H1 (cell line): ENCODE measurements around the gene TNFRSF1A. TPM values are rescaled to one million over a fixed set of nuclear protein-coding genes. Genes with fewer than 3 reads are reported as not detected.

Experiments
- CTCF ChIA-PET: fragments of 300-600 bp; sonication (Branson Sonifier 250); formaldehyde crosslinking; loops from one replicate; lab custom pipeline; 2021; ENCODE audit not compliant: partially characterized antibody; lab: Charles Lee
- POLR2A ChIA-PET: fragments of 300-600 bp; sonication (Branson Sonifier 250); formaldehyde crosslinking; loops from one replicate; lab custom pipeline; 2021; ENCODE audit warnings: inconsistent platforms; ENCODE audit not compliant: partially characterized antibody; lab: Charles Lee
- DNase-seq, 2 experiments: peaks; one replicate each; pipeline versions ENCODE4 v3.0.0 to v3.0.0-alpha.2; 2010 to 2022; ENCODE audit warnings: low spot score in 2 of 2, low read depth in 1 of 2, mixed read lengths in 1 of 2
- FAIRE-seq: peaks from 2 replicates; lab custom pipeline; 2011; peaks lifted over from hg19 to GRCh38; lab: Jason Lieb, UNC
- H2AFZ ChIP-seq: 2 replicates; pipeline ENCODE4 v1.8.1; 2012; ENCODE audit warnings: low read length, inconsistent platforms
- H2AK5ac ChIP-seq: 2 replicates; pipeline ENCODE4 v1.6.1; 2013; ENCODE audit warnings: low read depth, low read length
- H2BK120ac ChIP-seq: replicated peaks from 2 replicates; pipeline ENCODE3; 2013; ENCODE audit warnings: low read depth, low read length, inconsistent platforms
- H2BK12ac ChIP-seq: 2 replicates; pipeline ENCODE4 v1.6.1; 2013; ENCODE audit warnings: low read depth, low read length
- H2BK15ac ChIP-seq: 2 replicates; pipeline ENCODE4 v1.6.1; 2013; ENCODE audit warnings: low read length
- H2BK20ac ChIP-seq: 2 replicates; pipeline ENCODE4 v1.6.1; 2013; ENCODE audit warnings: low read length
- H2BK5ac ChIP-seq: 2 replicates; pipeline ENCODE4 v1.6.1; 2013; ENCODE audit warnings: low read depth, low read length
- H3K14ac ChIP-seq: 2 replicates; pipeline ENCODE4 v1.6.1; 2013; ENCODE audit warnings: inconsistent platforms; ENCODE audit not compliant: insufficient read length
- H3K18ac ChIP-seq: 2 replicates; pipeline ENCODE4 v1.6.1; 2013; ENCODE audit warnings: low read length; ENCODE audit errors: extremely low read depth
- H3K23ac ChIP-seq: 2 replicates; pipeline ENCODE4 v1.6.1; 2013; ENCODE audit warnings: inconsistent platforms; ENCODE audit not compliant: insufficient read length
- H3K23me2 ChIP-seq: 2 replicates; pipeline ENCODE4 v1.6.1; 2013; ENCODE audit warnings: low read depth, low read length
- H3K27ac ChIP-seq: 2 replicates; pipeline ENCODE4 v1.6.1; 2011; ENCODE audit warnings: low read depth, low read length, inconsistent platforms
- H3K27me3 ChIP-seq, 4 experiments: replicated peaks in 1 of 4; 1 replicate in 1 of 4; 2 replicates in 3 of 4; pipeline versions ENCODE4 v1.6.1 to v1.8.1; 2011 to 2013; ENCODE audit warnings: low read length in 3 of 4, mild to moderate bottlenecking in 3 of 4, inconsistent platforms in 2 of 4, mixed read lengths in 2 of 4, moderate library complexity in 1 of 4; ENCODE audit not compliant: control insufficient read depth in 3 of 4, insufficient read depth in 3 of 4; ENCODE audit errors: extremely low read depth in 1 of 4
- H3K36me3 ChIP-seq, 4 experiments: 2 replicates each; pipeline versions ENCODE4 v1.6.1 to v1.8.1; 2011 to 2013; ENCODE audit warnings: mild to moderate bottlenecking in 4 of 4, low read length in 3 of 4, moderate library complexity in 2 of 4, control low read depth in 1 of 4, inconsistent platforms in 1 of 4; ENCODE audit not compliant: insufficient read depth in 4 of 4, control insufficient read depth in 2 of 4
- H3K4ac ChIP-seq: replicated peaks from 2 replicates; pipeline ENCODE3; 2013; ENCODE audit warnings: low read length, low read depth, mixed read lengths, inconsistent platforms; ENCODE audit not compliant: insufficient read length
- H3K4me1 ChIP-seq, 4 experiments: replicated peaks in 1 of 4; 1 replicate in 1 of 4; 2 replicates in 3 of 4; pipeline versions ENCODE4 v1.6.1 to v1.8.1; 2011 to 2013; ENCODE audit warnings: low read length in 3 of 4, inconsistent platforms in 2 of 4, mixed read lengths in 1 of 4; ENCODE audit not compliant: insufficient read depth in 4 of 4, control insufficient read depth in 3 of 4
- H3K4me2 ChIP-seq, 2 experiments: 2 replicates each; pipeline versions ENCODE4 v1.6.1 to v1.8.1; 2011 to 2013; ENCODE audit warnings: low read depth in 2 of 2, low read length in 2 of 2, control low read depth in 1 of 2, inconsistent platforms in 1 of 2, mild to moderate bottlenecking in 1 of 2; ENCODE audit not compliant: insufficient read depth in 1 of 2
- H3K4me3 ChIP-seq, 4 experiments: fragments of 200-600, 300-600 bp in 1 of 4; sonication (generic), shearing (Covaris generic), sonication (Bioruptor Twin) in 1 of 4; 2 replicates each; pipeline versions ENCODE4 v1.5.1 to v1.8.1; 2011 to 2016; ENCODE audit warnings: low read length in 4 of 4, low read depth in 3 of 4, control low read depth in 2 of 4, inconsistent platforms in 2 of 4, mild to moderate bottlenecking in 2 of 4, mixed read lengths in 1 of 4, moderate library complexity in 1 of 4; ENCODE audit not compliant: insufficient read depth in 2 of 4; ENCODE audit errors: extremely low read depth in 1 of 4
- H3K56ac ChIP-seq: replicated peaks from 2 replicates; pipeline ENCODE3; 2013; ENCODE audit warnings: low read depth, mild to moderate bottlenecking, mixed read lengths, low read length, inconsistent platforms; ENCODE audit not compliant: insufficient read length
- H3K79me1 ChIP-seq: 2 replicates; pipeline ENCODE4 v1.6.1; 2013; ENCODE audit warnings: low read depth, low read length, control low read depth
- H3K79me2 ChIP-seq, 2 experiments: 2 replicates each; pipeline versions ENCODE4 v1.6.1 to v1.8.1; 2012 to 2013; ENCODE audit warnings: low read length in 2 of 2, mild to moderate bottlenecking in 2 of 2, inconsistent platforms in 1 of 2; ENCODE audit not compliant: insufficient read depth in 2 of 2, control insufficient read depth in 1 of 2
- H3K9ac ChIP-seq, 4 experiments: replicated peaks in 1 of 4; 1 replicate in 1 of 4; 2 replicates in 3 of 4; pipeline versions ENCODE4 v1.6.1 to v1.8.1; 2011 to 2013; ENCODE audit warnings: low read depth in 3 of 4, low read length in 3 of 4, control low read depth in 2 of 4, mild to moderate bottlenecking in 2 of 4, moderate library complexity in 2 of 4, inconsistent platforms in 1 of 4; ENCODE audit errors: extremely low read depth in 1 of 4
- H3K9me3 ChIP-seq, 2 experiments: 2 replicates each; pipeline versions ENCODE4 v1.6.1 to v1.8.1; 2012 to 2013; ENCODE audit warnings: mild to moderate bottlenecking in 2 of 2, moderate library complexity in 2 of 2, control low read depth in 1 of 2, inconsistent platforms in 1 of 2, low read depth in 1 of 2, low read length in 1 of 2, mixed read lengths in 1 of 2; ENCODE audit not compliant: insufficient read depth in 2 of 2
- H4K20me1 ChIP-seq, 2 experiments: replicated peaks in 1 of 2; 2 replicates each; pipeline versions ENCODE3 to v1.8.1; 2011 to 2013; ENCODE audit warnings: inconsistent platforms in 2 of 2, low read length in 2 of 2, mild to moderate bottlenecking in 1 of 2; ENCODE audit not compliant: insufficient read depth in 2 of 2, control insufficient read depth in 1 of 2
- H4K5ac ChIP-seq: 2 replicates; pipeline ENCODE4 v1.6.1; 2013; ENCODE audit warnings: low read length, low read depth, mixed read lengths, inconsistent platforms; ENCODE audit not compliant: insufficient read length
- H4K8ac ChIP-seq: 2 replicates; pipeline ENCODE4 v1.8.0; 2013; ENCODE audit warnings: mild to moderate bottlenecking, moderate library complexity, low read length, inconsistent platforms; ENCODE audit not compliant: insufficient read depth; ENCODE audit errors: extremely low read depth
- H4K91ac ChIP-seq: replicated peaks from 2 replicates; pipeline ENCODE3; 2013; ENCODE audit warnings: low read length, mixed read lengths, inconsistent platforms; ENCODE audit not compliant: insufficient read length
- BACH1 ChIP-seq: IDR thresholded peaks from 2 replicates; pipeline ENCODE4 v1.6.1; 2012; ENCODE audit warnings: low read length, improper control_type of control experiment
- JUN ChIP-seq: IDR thresholded peaks from 2 replicates; pipeline ENCODE4 v1.6.1; 2011; ENCODE audit warnings: low read depth, mild to moderate bottlenecking, improper control_type of control experiment, low read length
- NRF1 ChIP-seq: IDR thresholded peaks from 2 replicates; pipeline ENCODE4 v1.6.1; 2011; ENCODE audit warnings: mild to moderate bottlenecking, low read depth, low read length, improper control_type of control experiment
- POLR2AphosphoS5 ChIP-seq: IDR thresholded peaks from 2 replicates; pipeline ENCODE4 v1.6.1; 2011; ENCODE audit warnings: low read depth, low read length
- RBBP5 ChIP-seq: IDR thresholded peaks from 2 replicates; pipeline ENCODE4 v1.7.1; 2012; ENCODE audit warnings: low read depth, mild to moderate bottlenecking, inconsistent platforms, low read length, moderate library complexity, borderline replicate concordance
- SAP30 ChIP-seq: fragments of 300-600 bp; sonication (generic); IDR thresholded peaks from 2 replicates; pipeline ENCODE4 v1.7.1; 2012; ENCODE audit warnings: low read length, moderate library complexity, mild to moderate bottlenecking, inconsistent platforms; ENCODE audit not compliant: insufficient read depth, insufficient replicate concordance
- SIX5 ChIP-seq: IDR thresholded peaks from 2 replicates; pipeline ENCODE4 v1.6.1; 2011; ENCODE audit warnings: mild to moderate bottlenecking, low read depth, low read length
- SP4 ChIP-seq: IDR thresholded peaks from 2 replicates; pipeline ENCODE4 v1.6.1; 2012; ENCODE audit warnings: low read length, inconsistent platforms
- SUZ12 ChIP-seq: fragments of 200-600 bp; sonication (generic); IDR thresholded peaks from 2 replicates; pipeline ENCODE4 v1.6.1; 2012; ENCODE audit warnings: mild to moderate bottlenecking, inconsistent platforms, low read length, moderate library complexity, mixed read lengths
- TAF1 ChIP-seq: IDR thresholded peaks from 2 replicates; pipeline ENCODE4 v1.6.1; 2011; ENCODE audit warnings: mild to moderate bottlenecking, low read depth, low read length
- TAF7 ChIP-seq: optimal IDR thresholded peaks from 2 replicates; pipeline ENCODE3; 2011; ENCODE audit warnings: low read depth, mild to moderate bottlenecking, inconsistent platforms, low read length, moderate library complexity, borderline replicate concordance
- WGBS, 2 experiments: shearing (Covaris generic) in 1 of 2; methylation state at CpG; one replicate each; pipeline versions ENCODE4 v1.1.6 to v1.1.7; 2013 to 2015; ENCODE audit warnings: low lambda C conversion rate in 2 of 2, mixed read lengths in 2 of 2, inconsistent platforms in 1 of 2, low coverage in 1 of 2, missing lambda C conversion rate in 1 of 2; ENCODE audit not compliant: insufficient replicate concordance in 2 of 2, insufficient coverage in 1 of 2, insufficient read length in 1 of 2; ENCODE audit errors: extremely low coverage in 1 of 2, missing lambda C conversion rate in 1 of 2; 5-methylcytosine and 5-hydroxymethylcytosine counted together
- polyA plus RNA-seq, 7 experiments: library from polyadenylated mRNA; depleted of rRNA in 3 of 7; stranded (reverse) in 5 of 7; unstranded in 2 of 7; fragments of >200 nt in 5 of 7; fragments of 200-250 nt in 2 of 7; gene quantifications; 1 replicate in 5 of 7; 2 replicates in 1 of 7; 4 replicates in 1 of 7; pipeline versions ENCODE4 v1.2.1 to v1.2.3, GENCODE V29; 2011 to 2013; ENCODE audit warnings: missing spikeins in 2 of 7, mixed read lengths in 2 of 7
- total RNA-seq: library from RNA; stranded (reverse); fragmentation: NEBNext Ultra II Directional; extraction: Animal tissue kit (Norgen Biotek cat#: 25700); gene quantifications from 2 replicates; pipeline ENCODE4 v1.2.1, GENCODE V29; 2021

Gene TNFRSF1A
- total and polyA plus RNA-seq, 2 of the 8 experiments (the other 6 are each of a cell fraction or from before 2014, with no cell fraction given), result 28.7 to 42.1 TPM

DNA sequence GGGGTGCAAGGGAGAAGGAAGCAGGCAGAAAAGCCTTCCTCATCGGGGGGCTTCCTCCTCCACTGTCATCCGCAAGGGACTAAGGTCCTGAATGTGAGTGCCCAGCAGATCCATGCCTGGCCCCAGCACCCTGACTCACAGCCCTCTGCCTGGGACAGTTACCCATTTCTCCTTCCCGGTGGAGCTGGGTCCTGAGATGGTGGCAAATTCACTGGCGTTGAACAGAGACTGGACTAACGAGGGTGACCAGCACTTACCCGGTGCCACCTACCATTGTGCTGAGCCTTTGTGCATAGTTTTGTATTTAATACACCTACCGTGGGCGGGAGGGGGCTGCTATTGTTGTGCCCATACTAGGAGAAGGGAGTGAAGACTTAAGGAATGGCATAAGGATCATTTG is 62.2 kb downstream of the TNFRSF1A start:
- Histone ChIP-seq H4K5ac (no peak overlapping the region), H3K9ac (no peak overlapping the region), H3K79me2 (no peaks in the 10 kb centered on the region), H3K18ac (0 out of 2 replicates have a peak overlapping the region, but pooled peaks have one; percentile 6), H3K27me3 (peaks cover 0 to 2% (median 0%) of the 10 kb centered on the region in 4 experiments; a peak in 2 of 7 replicates), H3K4ac (no peak overlapping the region), H2BK15ac (peak overlapping the region; percentile 67), H3K36me3 (no peaks in the 10 kb centered on the region), H2BK12ac (peak overlapping the region; percentile 5; the same call in 1 of the 2 replicates), H4K20me1 (no peaks in the 10 kb centered on the region), H3K9me3 (no peaks in the 10 kb centered on the region), H3K14ac (no peak overlapping the region), H3K23ac (no peak overlapping the region), H3K4me2 (no peak overlapping the region; a peak in 1 of 4 replicates), H2AFZ (no peak overlapping the region), H4K91ac (peak overlapping the region; percentile 2), H3K4me3 (no peak overlapping the region), H2BK5ac (peak overlapping the region; percentile 1; the same call in 1 of the 2 replicates), H3K56ac (no peak overlapping the region), H4K8ac (no peak overlapping the region), H3K4me1 (peaks cover 9 to 24% (median 13%) of the 10 kb centered on the region in 4 experiments), H3K27ac (no peak overlapping the region), H3K79me1 (no peaks in the 10 kb centered on the region), H2BK20ac (peak overlapping the region; percentile 40), H2BK120ac (no peak overlapping the region), H2AK5ac (0 out of 2 replicates have a peak overlapping the region, but pooled peaks have one; percentile 17), H3K23me2 (peaks cover 2% of the 10 kb centered on the region)
- POLR2A ChIA-PET, result interaction anchor here (0.6 to 3.5 kb wide), 9 partner anchors 12 to 221 kb away, joined by 3 to 33 read pairs (median 5); partner anchors contain the start of gene CD9
- CTCF ChIA-PET, result interaction anchor here (0.9 to 10.4 kb wide), 20 partner anchors 9 to 368 kb away, joined by 3 to 433 read pairs (median 6); partner anchors contain the start of gene CD9
- FAIRE-seq (no peak), DNase-seq (no peak)
- 88% methylated on average over 8 of the region's 8 CpGs; no CpG with 5 or more reads in 1 of the 2 experiments for WGBS, 2 experiments
- TF ChIP-seq SUZ12 (no peak), RBBP5 (no peak), TAF1 (no peak), NRF1 (no peak), TAF7 (no peak), POLR2AphosphoS5 (no peak), SP4 (no peak), BACH1 (no peak), SIX5 (no peak), SAP30 (no peak), JUN (no peak)
